Brain pericyte (primary cell): Measurements from ENCODE around the gene DCC.

ENCODE experiments used
- DNase-seq: peaks from one replicate; pipeline ENCODE4 v3.0.0-alpha.2; 2012; ENCODE audit warnings: low read depth, low spot score

Gene DCC

DNA sequence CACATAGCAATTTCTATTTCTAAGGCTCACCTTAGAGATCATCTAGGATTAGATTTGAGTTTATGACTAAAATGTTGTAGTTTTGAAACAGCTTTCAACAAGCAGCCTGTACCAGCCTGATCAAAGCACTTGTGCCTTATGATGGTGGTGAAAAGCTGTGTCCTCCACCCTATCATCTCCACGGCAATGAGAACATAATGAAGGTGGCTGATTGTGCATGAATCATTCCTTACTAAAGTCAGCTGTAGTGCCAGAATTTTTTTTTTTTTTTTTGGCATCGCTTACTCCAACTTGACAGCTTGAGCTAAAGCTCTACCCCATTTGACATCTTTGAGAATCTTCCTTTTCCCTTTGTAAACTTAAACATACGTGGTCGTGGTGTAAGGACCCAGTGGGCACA is 86.0 kb downstream of the DCC start:
- DNase-seq: no peak

DNA sequence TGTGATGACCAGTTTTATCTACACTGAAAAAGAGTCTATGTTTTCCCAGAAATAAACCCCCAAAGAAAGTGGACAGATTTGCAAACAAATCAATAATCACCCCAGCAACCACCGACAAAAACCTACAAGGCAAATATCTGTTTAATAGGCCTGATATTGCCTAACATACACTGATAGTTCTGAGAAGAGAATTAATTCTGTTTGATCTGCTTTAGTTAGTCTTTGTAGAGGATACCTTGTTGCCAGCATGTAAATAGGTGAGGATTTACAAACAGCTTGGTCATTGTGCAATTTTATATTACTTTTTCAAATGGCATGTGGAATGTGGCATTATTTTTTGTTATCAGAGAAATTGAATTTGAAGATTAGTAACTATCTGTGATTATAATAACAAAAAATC is 86.5 kb downstream of the DCC start:
- DNase-seq: no peak

- DNase-seq: no peak
Observed at GRCh38 chr18:52427521-52428175, 87.7 kb downstream of the DCC start.

DNA sequence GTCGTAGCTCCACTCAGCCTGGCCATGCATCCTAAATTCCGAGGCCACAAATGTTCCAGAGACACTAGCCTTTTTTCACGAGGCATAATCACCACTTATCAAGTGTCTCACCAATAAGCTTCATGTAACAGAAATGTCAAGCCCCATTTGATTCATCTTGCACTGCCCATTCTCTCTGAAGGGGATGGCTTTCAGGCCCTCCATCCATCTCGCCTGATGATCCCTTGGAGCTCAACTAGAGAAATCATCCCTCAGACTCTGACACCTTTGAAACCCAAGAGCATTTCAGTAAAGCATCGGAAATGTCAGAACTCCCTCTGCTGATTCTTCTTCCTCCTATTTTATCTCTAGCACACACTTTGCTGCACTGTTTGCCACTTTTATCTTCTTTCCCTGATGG is 91.7 kb downstream of the DCC start:
- no peak for DNase-seq

GRCh38 chr18:52433797-52434196 is 93.8 kb downstream of the DCC start:
- no peak for DNase-seq

DNA sequence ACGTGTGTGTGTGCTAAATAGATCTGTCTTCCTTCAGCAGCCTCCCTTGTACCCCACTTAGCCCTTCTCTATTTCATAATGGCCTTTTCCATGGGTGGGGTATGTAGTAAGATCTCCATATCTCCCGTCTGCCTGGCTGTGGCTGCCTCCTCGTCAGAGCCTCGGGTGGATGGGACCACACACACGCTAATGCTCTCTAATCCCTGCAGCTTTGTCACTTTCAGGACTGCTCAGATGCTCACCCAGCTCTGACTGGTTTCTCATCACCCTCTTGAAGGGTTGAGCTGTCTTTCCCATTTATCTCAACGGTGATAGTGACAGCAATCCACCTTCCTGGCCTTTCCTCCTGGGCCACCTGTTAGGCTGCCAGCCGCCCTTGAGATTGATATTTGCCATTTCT is 95.3 kb downstream of the DCC start:
- no peak for DNase-seq

DNA sequence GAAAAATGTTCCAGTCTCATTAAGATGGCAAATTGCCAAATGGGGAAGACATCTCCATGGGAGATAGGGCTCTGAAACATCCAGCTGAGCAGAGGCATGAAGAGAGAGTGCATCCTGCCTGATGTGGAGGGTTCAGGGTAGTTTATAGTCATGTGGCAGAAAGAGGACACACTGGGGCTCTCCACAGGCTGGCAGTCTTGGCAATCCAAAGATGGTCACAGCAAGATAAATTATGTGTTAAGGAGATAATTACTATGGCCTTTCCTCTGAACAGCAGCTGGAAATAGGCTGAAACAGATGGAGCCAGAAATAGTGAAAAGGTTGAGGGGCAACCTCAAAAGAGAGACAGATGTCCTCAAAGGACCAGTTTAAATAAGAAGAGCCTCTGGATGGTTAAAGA is 97.2 kb downstream of the DCC start:
- no peak for DNase-seq

- no peak for DNase-seq
Observed at GRCh38 chr18:52439457-52439856, 99.5 kb downstream of the DCC start.

DNA sequence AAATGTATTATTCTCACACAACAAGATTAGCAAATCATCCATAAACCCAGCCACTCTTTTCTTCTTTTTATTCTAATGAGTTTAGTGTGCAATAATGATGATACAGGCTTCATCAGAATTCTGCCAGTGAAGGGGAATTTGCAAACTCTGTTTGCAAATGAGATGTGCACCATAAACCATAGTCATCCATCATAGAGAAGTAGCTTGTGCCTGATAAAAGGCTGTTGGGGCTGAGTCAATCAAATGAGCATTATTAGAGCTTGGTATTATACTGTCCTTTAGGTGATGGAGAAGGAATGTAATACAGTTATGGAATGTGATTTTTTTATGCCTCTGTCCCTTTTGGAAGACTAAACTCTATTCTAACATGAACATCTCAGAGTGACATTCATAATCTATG is 101.8 kb downstream of the DCC start:
- no peak for DNase-seq

DNA sequence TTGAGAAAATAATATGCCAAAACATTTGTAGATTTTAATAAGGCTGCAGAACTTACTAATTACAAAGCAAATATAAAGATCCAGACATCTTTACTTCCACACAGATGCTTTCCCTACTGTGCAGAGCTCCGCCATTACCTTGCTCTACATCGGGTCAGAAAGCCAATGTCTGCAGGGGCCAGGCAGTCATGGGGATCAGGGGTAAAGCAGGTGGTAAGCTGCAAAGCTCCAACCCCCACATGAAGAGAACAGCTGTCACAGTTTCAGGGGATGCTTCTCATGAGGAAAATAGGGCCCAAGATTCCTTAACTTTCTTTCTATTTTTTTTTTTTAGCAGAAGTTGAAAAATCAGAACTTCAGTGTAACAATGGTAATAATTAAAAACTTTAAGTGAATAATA is 102.7 kb downstream of the DCC start:
- no peak for DNase-seq

DNA sequence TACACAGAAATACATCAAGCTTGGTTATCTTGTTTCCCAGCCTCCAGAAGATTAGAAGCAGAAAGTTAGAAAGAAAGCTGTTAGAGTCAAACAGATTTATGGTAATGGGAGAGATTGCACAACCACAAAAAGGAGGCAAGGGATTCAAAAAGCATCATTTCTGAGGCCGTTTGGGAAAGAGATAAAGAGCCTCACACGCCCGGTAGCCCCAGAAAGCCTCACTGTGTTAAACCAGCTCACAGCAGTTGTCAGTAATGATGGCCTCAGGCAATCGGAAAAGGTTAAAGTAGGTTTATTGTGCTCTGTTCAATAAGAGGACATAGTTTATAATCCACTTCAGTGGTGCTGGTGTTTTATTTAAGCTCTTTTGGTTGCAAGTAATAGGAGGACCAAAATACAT is 111.3 kb downstream of the DCC start:
- DNase-seq: no peak

DNA sequence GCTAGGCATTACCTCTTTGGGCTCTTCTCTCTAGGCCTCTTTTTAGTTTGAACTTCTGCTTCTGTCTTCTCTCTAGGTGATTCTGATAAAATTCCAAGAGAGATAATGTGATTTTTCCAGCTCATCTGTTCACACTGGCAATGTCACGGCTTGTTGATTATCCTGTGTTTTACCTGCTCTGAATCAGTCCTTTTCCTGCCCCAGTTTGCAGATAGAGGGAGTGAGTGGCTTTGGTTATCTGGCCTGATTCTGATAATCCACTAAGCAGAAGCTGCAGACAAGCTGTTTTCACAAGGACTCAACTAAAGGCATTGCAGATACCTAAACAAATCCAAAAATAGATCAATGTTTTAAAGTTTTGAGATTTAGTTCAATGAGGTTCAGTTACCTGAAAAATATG is 111.9 kb downstream of the DCC start:
- DNase-seq: no peak

- no peak for DNase-seq
Observed at GRCh38 chr18:52452427-52452826, 112.4 kb downstream of the DCC start.

DNA sequence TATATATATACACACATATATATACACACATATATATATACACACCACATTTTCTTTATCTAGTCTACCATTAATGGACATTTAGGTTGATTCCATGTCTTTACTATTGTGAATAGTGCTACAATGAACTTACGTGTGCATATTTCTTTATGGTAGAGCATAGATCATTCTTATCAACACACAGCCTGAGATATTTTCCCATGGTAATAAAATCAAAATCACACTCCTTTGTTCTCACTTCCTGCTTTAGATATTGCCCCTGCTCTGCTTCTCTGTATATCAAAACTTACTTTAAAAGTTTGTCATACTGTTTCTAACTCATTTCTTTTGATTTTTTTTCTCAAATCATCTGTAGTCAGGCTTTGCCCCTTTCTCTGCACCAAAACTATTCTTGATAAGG is 119.9 kb downstream of the DCC start:
- no peak for DNase-seq

DNA sequence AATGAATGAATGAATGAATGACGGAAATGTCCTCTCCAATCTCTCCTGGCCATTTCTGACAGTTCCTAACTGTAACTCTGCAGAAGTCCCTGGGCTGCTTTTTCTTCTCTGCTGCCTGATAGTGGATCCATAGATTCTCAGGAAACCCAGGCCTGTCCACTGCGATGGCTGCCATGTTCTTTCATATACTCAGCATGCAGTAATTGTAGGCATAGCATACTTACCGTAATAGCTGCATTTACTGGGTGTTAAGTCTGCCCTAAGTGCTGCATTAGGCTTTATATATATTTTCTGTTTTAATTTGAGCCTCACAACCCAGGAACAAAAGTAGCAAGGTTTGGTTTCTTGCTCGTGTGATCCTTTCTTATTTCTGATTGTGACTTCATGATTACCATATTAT is 122.9 kb downstream of the DCC start:
- no peak for DNase-seq

DNA sequence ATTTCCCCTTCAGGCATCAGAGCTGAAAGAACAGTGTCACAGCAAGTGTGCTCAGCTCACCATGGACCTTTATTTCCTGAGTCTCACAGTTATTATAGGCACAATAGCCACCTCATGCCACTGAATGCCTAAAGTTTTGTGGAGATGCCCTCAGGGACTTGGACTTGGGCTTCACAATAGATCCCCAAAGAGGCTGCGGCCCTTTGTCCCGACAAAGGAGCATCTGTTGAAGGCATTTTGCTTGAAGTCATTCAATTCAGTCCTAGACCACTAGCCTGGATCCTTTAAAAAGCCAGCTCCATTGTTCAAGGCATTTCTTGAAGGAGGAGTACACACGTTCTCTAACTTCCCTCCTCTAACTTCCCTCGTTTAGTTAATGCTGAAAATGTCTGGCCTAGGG is 125.4 kb downstream of the DCC start:
- no peak for DNase-seq

DNA sequence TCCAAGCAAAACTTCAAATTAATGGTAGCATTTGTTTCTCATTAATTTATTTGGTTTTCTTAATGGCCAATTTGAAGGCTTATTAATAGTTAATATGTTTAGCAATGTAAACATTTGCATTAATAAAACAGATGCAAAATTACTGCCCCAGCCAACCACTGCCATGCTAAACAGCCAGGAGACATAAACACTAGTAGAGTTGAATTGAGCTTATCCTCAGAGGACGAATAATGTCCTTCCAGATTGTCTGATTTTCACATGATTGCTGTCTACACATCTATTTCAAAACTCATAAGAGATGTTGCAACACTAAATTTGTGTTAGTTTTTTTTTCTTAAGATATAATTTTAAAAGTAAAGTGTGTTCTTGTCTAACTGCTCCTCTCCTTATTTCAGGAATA is 128.5 kb downstream of the DCC start:
- DNase-seq: no peak

DNA sequence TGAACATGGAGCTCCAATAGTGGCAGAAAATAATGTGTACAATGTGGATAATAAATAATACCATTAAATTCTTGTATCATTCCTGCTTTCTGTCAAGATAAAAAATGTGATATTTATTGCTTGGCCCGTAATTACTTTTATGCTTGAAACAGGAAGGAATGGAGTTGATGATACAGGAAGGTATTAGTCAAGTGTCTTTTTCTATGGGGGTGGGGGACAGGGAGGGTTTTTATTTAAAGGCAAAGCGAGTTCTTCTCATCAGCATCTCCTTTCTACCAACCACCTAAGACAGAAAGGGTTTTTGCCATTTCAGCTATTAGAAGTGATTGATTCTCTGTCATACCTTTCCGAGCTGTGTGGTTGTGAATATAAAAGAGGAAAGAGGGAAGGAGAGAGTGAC is 135.3 kb downstream of the DCC start:
- no peak for DNase-seq

GRCh38 chr18:52481116-52481515 is 141.1 kb downstream of the DCC start:
- no peak for DNase-seq

DNA sequence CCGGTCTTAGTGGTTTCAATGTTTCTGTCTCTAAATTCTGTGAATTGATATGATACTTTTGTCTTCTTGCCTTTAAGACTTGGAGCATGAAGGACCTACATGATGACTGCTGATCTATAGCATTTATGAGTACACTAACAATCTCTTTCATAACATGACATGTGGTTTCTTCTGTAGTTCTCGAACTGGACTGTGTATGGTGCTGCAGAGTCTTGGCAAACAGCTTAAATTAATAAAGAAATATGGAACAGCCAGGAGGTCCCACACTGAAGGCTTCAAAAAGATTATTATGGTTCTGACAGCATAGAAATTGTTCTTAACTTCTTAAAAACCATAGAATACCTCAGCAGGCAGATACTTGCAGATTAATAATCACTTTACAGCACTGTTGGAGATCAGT is 145.0 kb downstream of the DCC start:
- DNase-seq: no peak

- DNase-seq: no peak
Observed at GRCh38 chr18:52486052-52486451, 146.1 kb downstream of the DCC start.

DNA sequence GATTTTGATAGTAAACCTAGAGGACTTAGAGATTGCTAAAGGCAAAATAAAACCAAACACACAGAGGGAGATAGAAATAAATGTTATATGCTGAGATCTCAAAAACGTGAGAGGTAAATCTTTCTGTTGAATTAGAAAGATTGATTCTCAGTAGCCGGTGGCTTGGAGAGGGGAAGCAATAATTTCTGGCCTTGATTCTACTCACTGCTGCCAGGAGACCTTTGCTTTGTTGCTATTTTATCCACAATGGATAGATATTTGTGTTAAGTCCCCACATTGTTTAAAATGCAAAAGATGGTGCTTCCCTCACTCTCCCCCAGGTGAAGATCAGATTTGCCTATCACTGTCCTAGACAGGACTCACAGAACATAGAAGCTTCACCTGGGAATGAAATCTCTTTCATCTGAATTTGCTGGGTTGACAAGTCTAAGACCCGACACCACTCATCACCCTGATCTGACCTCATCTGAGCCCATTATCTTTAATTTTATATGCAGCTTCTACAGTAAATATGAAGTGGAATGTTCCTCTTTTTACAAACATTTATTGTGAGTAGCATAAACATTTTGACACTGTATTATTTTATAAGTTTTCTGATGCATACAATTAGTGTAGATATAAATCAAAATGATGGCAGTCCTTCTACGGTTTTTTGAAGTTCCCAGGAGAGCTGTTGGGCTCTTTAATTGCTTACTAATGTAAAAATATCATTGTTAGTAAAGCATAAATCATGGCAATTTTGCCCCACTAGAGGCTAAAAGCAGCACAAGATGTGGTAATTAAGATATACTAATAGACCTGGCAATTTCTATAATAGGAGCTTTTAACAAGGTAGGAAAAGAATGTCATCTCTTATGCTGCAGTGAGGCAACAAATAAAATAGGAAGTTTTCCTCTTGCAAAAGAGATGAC is 149.7 kb downstream of the DCC start:
- no peak for DNase-seq

- no peak for DNase-seq
Observed at GRCh38 chr18:52496426-52496825, 156.4 kb downstream of the DCC start.
